Mesenchymal stem cell (in vitro differentiated cells and primary cell): ENCODE measurements around the gene PRSS22.

Experiments used
- DNase-seq: peaks from one replicate; pipeline ENCODE4 v3.0.0-alpha.2; 2013
- H2AFZ ChIP-seq: one replicate; pipeline ENCODE4 v1.6.1; 2013; ENCODE audit warnings: low read depth, mild to moderate bottlenecking, control low read depth, inconsistent platforms, low read length, moderate library complexity
- H2AK5ac ChIP-seq: 2 replicates; pipeline ENCODE4 v1.6.1; 2013; ENCODE audit warnings: low read length, moderate library complexity, mild to moderate bottlenecking, inconsistent platforms; ENCODE audit not compliant: severe bottlenecking
- H2BK120ac ChIP-seq: one replicate; pipeline ENCODE4 v1.6.1; 2013; ENCODE audit warnings: low read depth, mild to moderate bottlenecking, inconsistent platforms, low read length, moderate library complexity
- H2BK12ac ChIP-seq, 2 experiments: one replicate each; pipeline ENCODE4 v1.6.1; 2013; ENCODE audit warnings: inconsistent platforms in 2 of 2, low read length in 2 of 2, mild to moderate bottlenecking in 2 of 2, moderate library complexity in 2 of 2, control low read depth in 1 of 2
- H2BK15ac ChIP-seq: one replicate; pipeline ENCODE4 v1.6.1; 2013; ENCODE audit warnings: mild to moderate bottlenecking, low read depth, inconsistent platforms; ENCODE audit not compliant: poor library complexity, severe bottlenecking
- H2BK5ac ChIP-seq: 2 replicates; pipeline ENCODE4 v1.6.1; 2013; ENCODE audit warnings: low read depth, mild to moderate bottlenecking, low read length, control low read depth, inconsistent platforms; ENCODE audit not compliant: poor library complexity, severe bottlenecking
- H3K14ac ChIP-seq, 2 experiments: one replicate each; pipeline ENCODE4 v1.6.1; 2013; ENCODE audit warnings: inconsistent platforms in 2 of 2, low read length in 2 of 2, control low read depth in 1 of 2, mild to moderate bottlenecking in 1 of 2, moderate library complexity in 1 of 2
- H3K18ac ChIP-seq, 2 experiments: one replicate each; pipeline ENCODE4 v1.6.1; 2013; ENCODE audit warnings: inconsistent platforms in 2 of 2, low read length in 2 of 2, control low read depth in 1 of 2, low read depth in 1 of 2, mild to moderate bottlenecking in 1 of 2
- H3K23ac ChIP-seq, 2 experiments: one replicate each; pipeline ENCODE4 v1.6.1; 2013; ENCODE audit warnings: inconsistent platforms in 2 of 2, low read length in 2 of 2, mild to moderate bottlenecking in 2 of 2, moderate library complexity in 2 of 2, control low read depth in 1 of 2
- H3K27ac ChIP-seq: 2 replicates; pipeline ENCODE4 v1.5.1; 2013; ENCODE audit warnings: mild to moderate bottlenecking, moderate library complexity, low read length, control low read depth, inconsistent platforms; ENCODE audit not compliant: poor library complexity, severe bottlenecking
- H3K27me3 ChIP-seq, 2 experiments: 2 replicates each; pipeline versions ENCODE4 v1.6.1 to v1.7.0; 2013; ENCODE audit warnings: low read length in 2 of 2, mild to moderate bottlenecking in 2 of 2, moderate library complexity in 2 of 2, control low read depth in 1 of 2, inconsistent platforms in 1 of 2; ENCODE audit not compliant: control insufficient read depth in 1 of 2, insufficient read depth in 1 of 2
- H3K36me3 ChIP-seq, 2 experiments: 2 replicates each; pipeline versions ENCODE4 v1.6.1 to v1.7.0; 2013; ENCODE audit warnings: low read length in 2 of 2, control low read depth in 1 of 2, inconsistent platforms in 1 of 2, low read depth in 1 of 2, mild to moderate bottlenecking in 1 of 2; ENCODE audit not compliant: insufficient read depth in 2 of 2, control insufficient read depth in 1 of 2
- H3K4ac ChIP-seq, 2 experiments: one replicate each; pipeline ENCODE4 v1.6.1; 2013; ENCODE audit warnings: inconsistent platforms in 2 of 2, low read length in 2 of 2, mild to moderate bottlenecking in 2 of 2, moderate library complexity in 2 of 2, control low read depth in 1 of 2, low read depth in 1 of 2
- H3K4me1 ChIP-seq: 2 replicates; pipeline ENCODE4 v1.6.1; 2013; ENCODE audit warnings: low read depth, low read length, control low read depth; ENCODE audit not compliant: control insufficient read depth, insufficient read depth
- H3K4me2 ChIP-seq: 2 replicates; pipeline ENCODE4 v1.6.1; 2013; ENCODE audit warnings: low read length, mild to moderate bottlenecking, inconsistent platforms; ENCODE audit not compliant: poor library complexity, severe bottlenecking
- H3K4me3 ChIP-seq, 2 experiments: 2 replicates each; pipeline versions ENCODE4 v1.5.1 to v1.7.0; 2013; ENCODE audit warnings: low read length in 2 of 2, mild to moderate bottlenecking in 2 of 2, control low read depth in 1 of 2, low read depth in 1 of 2; ENCODE audit not compliant: insufficient read depth in 1 of 2
- H3K79me1 ChIP-seq: replicated peaks from 2 replicates; pipeline ENCODE4 v1.6.1; 2013; ENCODE audit warnings: mild to moderate bottlenecking, control low read depth, low read length, inconsistent platforms; ENCODE audit not compliant: poor library complexity, severe bottlenecking
- H3K9ac ChIP-seq: 2 replicates; pipeline ENCODE4 v1.7.0; 2013; ENCODE audit warnings: mild to moderate bottlenecking, low read length, moderate library complexity
- H3K9me3 ChIP-seq: 2 replicates; pipeline ENCODE4 v1.7.0; 2013; ENCODE audit warnings: mild to moderate bottlenecking, low read length; ENCODE audit not compliant: control insufficient read depth
- H4K8ac ChIP-seq: one replicate; pipeline ENCODE4 v1.6.1; 2013; ENCODE audit warnings: inconsistent platforms, mild to moderate bottlenecking, low read length, moderate library complexity
- H4K91ac ChIP-seq: one replicate; pipeline ENCODE4 v1.6.1; 2013; ENCODE audit warnings: mild to moderate bottlenecking, low read length, inconsistent platforms
- WGBS: methylation state at CpG from one replicate; pipeline ENCODE4 v1.1.7; 2013; ENCODE audit warnings: mixed read lengths; 5-methylcytosine and 5-hydroxymethylcytosine counted together

PRSS22 gene

DNA sequence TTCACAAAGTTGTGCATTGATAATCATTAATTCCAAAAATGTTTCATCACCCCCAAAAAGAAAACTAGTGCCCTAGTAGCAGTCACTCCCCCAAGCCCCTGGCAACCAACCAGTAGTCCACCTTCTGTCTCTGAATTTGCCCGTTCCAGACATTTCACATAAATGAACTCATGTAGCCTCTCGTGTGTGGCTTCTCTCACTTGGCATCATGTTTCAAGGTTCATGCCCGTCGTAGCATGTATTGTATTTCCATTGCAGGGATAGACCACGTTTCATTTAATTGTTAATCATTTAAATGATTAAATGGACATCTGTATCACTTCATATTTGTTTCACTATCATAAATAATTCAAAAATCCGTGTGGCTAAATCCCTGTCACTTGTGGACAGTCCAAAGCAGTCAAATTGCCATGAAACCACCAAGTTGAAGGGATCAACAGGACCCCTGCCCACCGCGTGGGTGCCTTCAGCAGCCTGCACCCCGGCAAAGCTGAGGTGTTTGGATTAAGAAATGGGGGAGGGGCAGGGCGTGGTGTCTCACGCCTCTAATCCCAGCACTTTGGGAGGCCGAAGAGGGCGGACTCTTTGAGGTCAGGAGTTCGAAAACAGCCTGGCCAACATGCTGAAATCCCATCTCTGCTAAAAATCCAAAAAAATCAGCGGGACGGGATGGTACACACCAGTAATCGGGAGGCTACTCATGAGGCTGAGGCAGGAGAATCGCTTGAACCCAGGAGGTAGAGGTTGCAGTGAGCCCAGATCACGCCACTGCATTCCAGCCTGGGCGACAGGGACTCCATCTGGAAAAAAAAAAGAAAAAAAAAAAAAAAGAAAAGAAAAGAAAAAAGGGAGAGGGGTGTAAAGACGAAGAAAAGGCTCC, 16.3 kb upstream of the PRSS22 start:
- Histone ChIP-seq H3K9ac (peak overlapping the region; percentile 70), H2BK15ac (no peak overlapping the region), H2BK5ac (no peak overlapping the region), H3K4me3 (no peak overlapping the region), H2BK120ac (no peak overlapping the region), H2AK5ac (no peak overlapping the region), H3K79me1 (no peaks in the 10 kb centered on the region), H3K27ac (no peak overlapping the region), H3K4me1 (peaks cover 2% of the 10 kb centered on the region), H3K27me3 (peaks cover 0 to 7% of the 10 kb centered on the region in 2 experiments), H2AFZ (no peak overlapping the region), H2BK12ac (no peak overlapping the region), H3K4ac (no peak overlapping the region), H4K91ac (no peak overlapping the region), H4K8ac (peak overlapping the region; percentile 62), H3K9me3 (no peaks in the 10 kb centered on the region), H3K23ac (no peak overlapping the region), H3K18ac (peak overlapping the region in 1 of 2 experiments; percentile 28), H3K36me3 (no peaks in the 10 kb centered on the region), H3K4me2 (no peak overlapping the region), H3K14ac (no peak overlapping the region)
- no peak for DNase-seq
- WGBS = 73% methylated on average over 18 of the region's 21 CpGs

DNA sequence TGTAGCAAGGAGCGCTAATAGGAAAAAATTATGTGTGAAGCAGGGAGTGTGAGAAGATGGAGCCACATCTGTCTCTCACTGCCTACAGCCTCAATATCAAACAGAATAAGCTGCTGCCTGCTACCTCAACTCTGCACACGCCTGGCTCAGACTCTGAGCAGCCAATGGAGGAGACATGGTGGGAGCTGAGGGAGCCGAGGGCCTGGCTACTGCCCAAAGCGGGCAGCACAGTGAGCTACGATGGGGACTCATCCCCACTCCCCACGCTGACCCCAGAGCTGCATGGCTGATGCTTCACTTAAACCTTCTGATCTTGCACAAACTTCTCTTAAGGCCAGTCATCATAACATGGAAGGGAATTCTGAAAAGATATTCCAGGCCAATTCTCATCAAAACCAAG, 14.0 kb upstream of the PRSS22 start:
- no peak overlapping the region for H2BK5ac ChIP-seq
- H3K4ac ChIP-seq = no peak overlapping the region
- no peaks in the 10 kb centered on the region for H3K9me3 ChIP-seq
- no peak overlapping the region for H2BK120ac ChIP-seq
- peaks cover 0 to 7% of the 10 kb centered on the region in 2 experiments for H3K27me3 ChIP-seq
- H3K14ac ChIP-seq = no peak overlapping the region
- no peak overlapping the region for H2AK5ac ChIP-seq
- no peak for DNase-seq
- H2AFZ ChIP-seq = no peak overlapping the region
- no peak overlapping the region for H3K9ac ChIP-seq
- H3K27ac ChIP-seq = no peak overlapping the region
- 82% methylated on average over 6 of the region's 6 CpGs for WGBS
- H2BK12ac ChIP-seq = no peak overlapping the region
- H3K4me2 ChIP-seq = no peak overlapping the region
- no peak overlapping the region for H3K4me3 ChIP-seq
- H3K79me1 ChIP-seq = no peaks in the 10 kb centered on the region
- H4K8ac ChIP-seq = no peak overlapping the region
- H4K91ac ChIP-seq = no peak overlapping the region
- peaks cover 5% of the 10 kb centered on the region for H3K4me1 ChIP-seq
- H3K36me3 ChIP-seq = no peaks in the 10 kb centered on the region
- no peak overlapping the region for H2BK15ac ChIP-seq
- H3K23ac ChIP-seq = no peak overlapping the region
- no peak overlapping the region for H3K18ac ChIP-seq

- no peak overlapping the region for H3K14ac ChIP-seq
- H2AK5ac ChIP-seq = peak overlapping the region; percentile 88
- WGBS = under 1% methylated on average over 38 of the region's 45 CpGs
- H2BK120ac ChIP-seq = no peak overlapping the region
- H3K4me2 ChIP-seq = peak overlapping the region; percentile 86
- H3K4me1 ChIP-seq = peaks cover 3% of the 10 kb centered on the region
- H3K9ac ChIP-seq = peak overlapping the region; percentile 91
- DNase-seq = peak; percentile 97
- peak overlapping the region; percentile 97 for H2AFZ ChIP-seq
- peak overlapping the region; percentile 86 to 95 for H3K4ac ChIP-seq
- no peaks in the 10 kb centered on the region for H3K36me3 ChIP-seq
- peak overlapping the region; percentile 95 to 100 for H3K18ac ChIP-seq
- H3K23ac ChIP-seq = no peak overlapping the region
- peaks cover 0 to 12% of the 10 kb centered on the region in 2 experiments for H3K27me3 ChIP-seq
- H3K27ac ChIP-seq = peak overlapping the region; percentile 87
- peak overlapping the region; percentile 99 for H2BK15ac ChIP-seq
- peak overlapping the region; percentile 54 for H2BK5ac ChIP-seq
- H4K91ac ChIP-seq = peak overlapping the region; percentile 99
- peak overlapping the region; percentile 75 to 80 for H3K4me3 ChIP-seq
- H2BK12ac ChIP-seq = no peak overlapping the region
- H3K9me3 ChIP-seq = no peaks in the 10 kb centered on the region
- H4K8ac ChIP-seq = peak overlapping the region; percentile 100
- H3K79me1 ChIP-seq = no peaks in the 10 kb centered on the region
Observed at GRCh38 chr16:2867987-2868789, 10.2 kb upstream of the PRSS22 start.

- Histone ChIP-seq H3K27ac (peak overlapping the region; percentile 87), H2BK5ac (peak overlapping the region; percentile 54), H2AFZ (peak overlapping the region; percentile 97), H3K4me1 (peaks cover 3% of the 10 kb centered on the region), H2BK120ac (no peak overlapping the region), H4K91ac (peak overlapping the region; percentile 64), H3K9me3 (no peaks in the 10 kb centered on the region), H3K36me3 (no peaks in the 10 kb centered on the region), H2BK15ac (peak overlapping the region; percentile 82), H3K14ac (no peak overlapping the region), H3K18ac (peak overlapping the region; percentile 95 to 100), H3K9ac (peak overlapping the region; percentile 91), H3K23ac (no peak overlapping the region), H3K79me1 (no peaks in the 10 kb centered on the region), H3K27me3 (peaks cover 0 to 12% of the 10 kb centered on the region in 2 experiments), H4K8ac (peak overlapping the region; percentile 100), H3K4ac (peak overlapping the region; percentile 86 to 95), H3K4me3 (peak overlapping the region; percentile 75 to 80), H2AK5ac (peak overlapping the region; percentile 88), H2BK12ac (no peak overlapping the region), H3K4me2 (peak overlapping the region; percentile 86)
- DNase-seq = no peak
- WGBS = 82% methylated on average over 6 of the region's 8 CpGs
Observed at GRCh38 chr16:2867661-2867986, 9.7 kb upstream of the PRSS22 start.
